ENCODE results near the gene TGM4.
"Not testable (repeated sequence)": the region's sequence is repeated elsewhere in the genome, so short reads cannot be mapped to it uniquely, and the experiment has no call there.

The TGM4 gene

GRCh38 chr3:44918087-44918486 lies 43.7 kb downstream of the TGM4 start:
- DNase-seq, result no peak

- DNase-seq, result no peak
Observed at GRCh38 chr3:44918581-44918980, 44.2 kb downstream of the TGM4 start.

- DNase-seq, result no peak
Observed at GRCh38 chr3:44920081-44920480, 45.7 kb downstream of the TGM4 start.

- DNase-seq, result no peak
Observed at GRCh38 chr3:44923632-44924456, 49.4 kb downstream of the TGM4 start.

- DNase-seq, result no peak
Observed at GRCh38 chr3:44924457-44925084, 50.2 kb downstream of the TGM4 start.

- no peak for DNase-seq
Observed at GRCh38 chr3:44926172-44926571, 51.8 kb downstream of the TGM4 start.

GRCh38 chr3:44926921-44927320 lies 52.5 kb downstream of the TGM4 start:
- no peak for DNase-seq

GRCh38 chr3:44927371-44927770 lies 53.0 kb downstream of the TGM4 start:
- no peak for DNase-seq

DNA sequence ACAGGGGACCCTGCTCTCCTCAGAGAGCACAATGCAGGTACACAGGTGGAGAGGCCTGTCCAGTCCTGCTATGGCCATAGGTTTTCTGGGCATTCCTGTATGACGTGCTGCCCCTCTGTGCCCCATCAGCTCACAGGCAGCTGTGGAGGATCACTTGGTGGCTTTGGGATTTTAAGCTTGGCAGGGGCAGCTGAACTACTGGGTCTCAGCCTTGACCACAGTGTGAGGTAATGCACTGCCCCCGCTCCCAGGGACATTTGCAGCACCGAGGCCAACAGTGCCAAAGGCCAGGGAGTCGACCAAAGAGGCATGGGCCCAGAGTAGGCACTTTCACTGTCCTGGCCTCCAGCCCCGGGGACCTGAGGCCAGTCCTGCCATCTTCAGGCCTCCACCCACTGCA lies 55.4 kb downstream of the TGM4 start:
- no peak for DNase-seq

DNA sequence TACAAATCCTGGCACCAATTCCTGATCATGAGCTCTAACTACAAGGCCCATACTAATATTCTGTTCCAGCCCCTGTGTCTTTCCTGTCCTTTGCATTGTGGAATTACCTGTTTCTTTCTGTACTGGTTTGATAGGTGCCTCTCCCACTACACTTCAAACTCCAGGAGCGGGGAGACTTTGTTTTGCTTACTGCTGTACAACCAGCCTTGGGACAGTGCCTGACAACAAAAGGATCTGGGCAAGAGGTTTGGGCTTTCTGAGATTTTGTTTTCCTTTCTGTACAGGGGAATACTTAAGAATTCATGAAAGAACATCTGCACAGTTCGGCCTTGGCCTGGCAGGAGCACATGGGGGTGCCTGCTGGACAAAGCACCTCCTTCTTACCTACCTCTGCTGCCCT lies 56.5 kb downstream of the TGM4 start:
- DNase-seq, result no peak

- no peak for DNase-seq
Observed at GRCh38 chr3:44931791-44932190, 57.4 kb downstream of the TGM4 start.

GRCh38 chr3:44932271-44932670 lies 57.9 kb downstream of the TGM4 start:
- DNase-seq, result no peak

- DNase-seq, result no peak
Observed at GRCh38 chr3:44932986-44933944, 58.9 kb downstream of the TGM4 start.

DNA sequence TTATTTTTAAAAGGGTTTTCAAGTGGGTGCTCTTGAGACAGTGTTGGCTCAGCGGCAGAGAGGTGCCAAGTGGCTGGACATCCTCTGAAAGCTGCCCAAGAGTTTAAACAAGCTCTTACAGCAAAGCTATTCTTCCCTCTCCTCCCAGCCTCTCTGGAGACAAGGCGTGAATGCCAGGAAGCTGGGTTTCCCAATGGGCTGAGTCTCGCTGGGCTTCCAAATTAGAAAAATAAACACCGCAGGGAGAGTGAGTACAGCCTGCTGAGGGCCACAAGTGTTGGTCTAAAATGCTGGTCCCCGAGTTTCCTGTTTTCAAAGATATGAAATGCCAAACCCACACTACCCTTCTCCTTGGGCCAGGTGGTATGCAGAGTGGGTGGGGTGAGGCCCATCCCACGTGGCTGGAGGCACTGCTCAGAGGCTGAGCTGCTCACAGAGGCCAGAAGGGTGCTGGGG lies 65.2 kb downstream of the TGM4 start:
- DNase-seq, result no peak

DNA sequence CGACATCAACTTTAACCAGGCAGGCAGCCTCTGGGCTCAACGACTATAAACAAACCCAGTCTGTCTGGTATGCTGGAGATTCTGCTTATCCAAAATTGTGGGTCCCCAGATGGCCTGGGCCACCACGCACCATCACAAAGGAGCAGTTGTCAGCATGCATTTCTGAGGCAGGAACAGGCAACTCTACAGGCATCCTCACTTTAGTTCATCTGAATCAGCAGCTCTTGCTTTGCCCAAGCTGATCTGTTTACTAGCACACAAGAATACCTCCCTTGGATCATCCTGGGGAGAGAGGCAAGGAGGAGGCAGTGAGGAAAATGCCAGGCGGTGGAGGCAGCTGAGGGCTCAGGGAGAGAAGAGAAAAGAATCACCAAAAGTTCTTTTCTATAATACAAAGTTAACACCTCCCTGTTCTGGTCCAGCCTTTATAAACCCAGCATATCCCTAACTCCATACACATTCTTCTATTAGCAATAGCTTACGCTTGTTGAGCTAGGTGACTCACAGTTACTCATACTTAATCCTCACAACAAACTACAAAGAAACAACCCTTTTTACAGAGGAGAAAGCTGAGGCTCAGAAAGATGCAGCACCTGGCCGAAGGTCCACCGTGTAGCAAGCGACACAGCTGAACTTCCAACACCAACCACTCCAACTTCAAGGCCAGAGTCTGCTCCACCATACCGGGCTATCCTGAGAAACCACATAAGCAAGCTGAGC lies 68.0 kb downstream of the TGM4 start:
- DNase-seq, result no peak

DNA sequence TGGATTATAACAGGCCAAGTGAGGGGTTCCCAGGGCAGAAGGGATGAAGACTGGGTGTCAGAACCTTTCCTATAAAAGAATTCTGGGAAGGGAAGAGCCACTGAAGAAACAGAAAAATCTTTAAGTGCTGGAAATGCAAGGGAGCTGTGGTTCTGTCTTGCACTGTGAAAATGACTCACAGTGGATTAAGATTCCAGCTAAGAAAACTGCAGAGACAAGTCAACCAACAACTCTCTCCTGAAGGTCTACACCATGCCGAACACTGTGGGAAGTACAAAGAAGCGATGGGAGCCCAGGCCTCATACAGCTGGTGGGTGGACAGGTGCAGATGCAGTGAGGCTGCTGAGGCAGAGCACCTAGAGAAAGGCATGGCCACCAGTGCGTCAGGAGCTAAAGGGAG lies 73.8 kb downstream of the TGM4 start:
- no peak for DNase-seq

DNA sequence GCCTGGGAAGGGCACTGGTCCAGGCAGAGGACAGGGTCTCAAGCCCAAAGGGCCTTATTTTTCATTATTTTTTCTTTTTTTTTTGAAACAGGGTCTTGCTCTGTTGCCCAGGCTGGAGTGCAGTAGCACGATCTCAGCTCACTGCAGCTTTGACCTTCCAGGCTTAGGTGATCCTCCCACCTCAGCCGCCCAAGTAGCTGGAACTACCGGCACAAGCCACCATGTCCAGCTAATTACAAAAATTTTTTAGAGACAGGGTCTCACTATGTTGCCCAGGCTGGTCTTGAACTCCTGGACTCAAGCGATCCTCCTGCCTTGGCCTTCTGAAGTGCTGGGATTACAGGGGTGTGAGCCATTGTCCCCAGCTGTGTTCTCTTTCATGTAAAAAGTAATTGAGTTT lies 75.4 kb downstream of the TGM4 start:
- not testable (repeated sequence) for DNase-seq

GRCh38 chr3:44950275-44950734 lies 75.9 kb downstream of the TGM4 start:
- peak; percentile 40 for DNase-seq

DNA sequence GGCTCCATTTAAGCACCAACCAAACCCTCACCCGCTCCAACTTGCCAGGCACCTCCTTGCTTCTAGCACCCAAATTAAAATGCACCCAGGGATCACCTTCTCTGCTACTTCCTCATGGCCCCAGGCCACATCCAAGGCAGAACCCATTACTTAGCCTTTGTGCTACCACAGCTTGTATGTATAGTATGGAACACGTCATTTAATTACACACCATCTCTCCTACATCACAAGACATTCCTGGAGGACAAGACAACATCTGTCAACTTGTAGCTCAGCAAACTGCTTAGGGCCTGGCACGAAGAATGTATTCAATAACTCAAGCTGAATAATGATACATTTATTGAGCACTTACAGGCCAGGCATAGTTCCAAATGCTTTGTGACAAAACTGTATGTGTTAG lies 78.3 kb downstream of the TGM4 start:
- DNase-seq, result no peak

DNA sequence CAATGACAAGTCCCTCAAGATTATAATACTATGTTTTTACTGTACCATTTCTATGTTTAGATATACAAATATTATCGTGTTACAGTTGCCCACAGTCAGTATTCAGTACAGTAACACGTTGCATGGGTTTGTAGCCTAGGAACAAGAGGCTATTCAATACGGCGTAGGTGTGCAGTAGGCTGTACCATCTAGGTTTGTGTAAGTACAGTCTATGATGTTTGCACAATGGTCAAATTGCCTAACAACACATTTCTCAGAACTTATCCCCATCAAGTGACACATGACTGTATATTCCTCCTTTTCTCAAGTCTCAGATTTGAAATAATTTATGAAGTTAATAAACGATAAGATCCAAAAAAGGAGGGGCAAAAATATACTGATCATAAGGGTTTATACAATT lies 79.9 kb downstream of the TGM4 start:
- no peak for DNase-seq

GRCh38 chr3:44954962-44955361 lies 80.6 kb downstream of the TGM4 start:
- DNase-seq, result no peak

GRCh38 chr3:44955917-44956316 lies 81.5 kb downstream of the TGM4 start:
- DNase-seq, result no peak

DNA sequence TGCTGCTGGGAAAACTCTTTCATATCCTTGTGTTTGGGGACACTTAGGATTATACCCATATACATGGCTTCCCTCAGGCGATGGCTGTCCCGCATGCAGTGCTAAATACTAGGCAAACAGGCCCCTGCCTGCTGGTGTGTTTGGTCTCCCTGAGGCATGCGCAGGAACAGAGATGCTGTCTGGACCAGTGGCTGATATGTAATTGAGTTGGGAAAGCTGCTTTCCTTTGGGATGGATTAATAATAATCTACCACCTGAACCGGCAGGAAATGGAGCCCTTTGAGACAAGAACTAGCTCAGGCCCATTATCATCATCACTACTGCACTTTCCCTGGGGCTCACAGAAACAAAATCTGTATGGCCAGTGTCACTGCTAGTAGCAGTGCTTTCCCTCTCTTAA lies 83.6 kb downstream of the TGM4 start:
- no peak for DNase-seq
